ENCODE data around the gene CCDC17. TPM values are rescaled to one million over a fixed set of nuclear protein-coding genes. Genes with fewer than 3 reads are reported as not detected.

CCDC17 gene
- total RNA-seq, 1 experiment from 2014 or later = 1.9 TPM

DNA sequence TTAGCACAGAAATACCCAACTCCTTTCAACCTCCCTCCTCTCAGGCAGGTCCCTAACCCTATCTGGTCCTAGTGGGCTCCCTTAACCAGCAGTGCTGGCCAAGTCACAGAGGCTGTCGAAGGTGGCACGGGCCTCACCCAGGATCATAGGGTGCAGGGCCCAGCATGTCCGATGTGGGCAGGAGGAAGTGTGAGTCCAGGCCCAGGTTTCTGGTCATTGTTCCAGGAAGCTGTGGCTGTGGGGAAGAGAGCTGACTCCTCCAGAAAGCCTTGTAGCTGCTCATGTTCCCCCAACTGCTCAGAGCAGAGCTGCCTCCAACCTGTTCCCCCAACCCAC, 2.4 kb downstream of the CCDC17 start:
- POLR2A ChIA-PET = no interaction called here

DNA sequence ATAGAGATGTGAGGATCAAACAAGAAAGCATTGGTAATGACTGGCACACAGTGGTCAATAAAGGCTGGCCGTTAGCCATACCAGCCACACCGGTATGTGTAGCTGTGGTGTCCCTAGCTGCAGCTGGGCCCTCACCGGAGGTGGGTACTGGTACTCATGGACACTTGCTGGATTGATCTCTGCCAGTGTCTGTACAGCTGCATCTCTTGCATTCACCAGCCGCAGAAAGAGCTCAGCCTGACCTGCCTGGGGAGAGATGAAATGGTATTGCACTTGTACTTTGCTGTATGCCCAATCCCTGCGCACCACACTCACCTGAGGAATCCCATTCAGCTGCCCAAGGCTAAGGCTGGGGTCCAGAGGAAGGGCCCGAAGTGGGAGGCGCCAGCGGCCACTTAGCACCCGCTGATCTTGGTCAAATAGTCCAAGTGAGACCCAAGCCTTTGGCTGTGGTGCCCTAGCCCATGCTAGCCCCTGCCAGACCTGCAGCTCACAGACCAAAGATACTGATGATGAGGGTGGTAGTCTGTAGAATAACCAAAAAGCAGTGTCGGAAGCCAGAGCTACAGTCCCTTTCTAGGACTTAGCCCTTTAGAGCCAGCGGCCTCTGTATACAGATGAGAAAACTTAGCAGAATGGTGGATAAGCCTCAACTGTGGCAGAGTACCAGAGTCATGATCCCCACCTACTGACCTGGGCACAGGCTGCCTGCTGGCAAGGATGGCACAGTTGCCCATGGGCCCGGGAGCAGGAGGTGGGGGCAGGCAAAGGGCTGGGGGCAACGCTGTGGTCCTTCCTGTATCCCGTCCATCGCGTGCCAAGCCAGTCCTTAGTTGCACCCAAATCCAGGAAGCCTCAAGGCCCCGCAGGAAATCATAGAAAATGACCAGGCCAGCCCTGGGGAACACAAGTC, 3.0 kb downstream of the CCDC17 start:
- Histone ChIP-seq H3K4me3 (ENCODE audit: low read depth, low read length) (no peak overlapping the region), H3K36me3 (ENCODE audit: control insufficient read depth, insufficient read depth, low read length) (peaks cover 2% of the 10 kb centered on the region; the same call in 1 of the 2 replicates), H3K9me3 (no peaks in the 10 kb centered on the region), H3K27me3 (replicated peaks; ENCODE audit: control insufficient read depth, insufficient read depth, low read length) (no peaks in the 10 kb centered on the region), H3K4me1 (no peaks in the 10 kb centered on the region)
- H3K27me3 Mint-ChIP-seq (ENCODE audit: insufficient read depth, unreplicated experiment) = no peaks in the 10 kb centered on the region
- no peak overlapping the region for H3K4me3 Mint-ChIP-seq (ENCODE audit: unreplicated experiment)
- ChIA-PET POLR2A (no interaction called here), CTCF (no interaction called here)
- no peak for DNase-seq
- H3K4me1 Mint-ChIP-seq (ENCODE audit: low read depth, unreplicated experiment) = no peaks in the 10 kb centered on the region
- no peak overlapping the region for H3K27ac Mint-ChIP-seq (ENCODE audit: unreplicated experiment)
- no TSS peak for BruUV-seq (replicated peaks)
- no peaks in the 10 kb centered on the region for H3K9me3 Mint-ChIP-seq (ENCODE audit: unreplicated experiment)
- H3K36me3 Mint-ChIP-seq (ENCODE audit: insufficient read depth, unreplicated experiment) = peaks cover 88% of the 10 kb centered on the region
- intact Hi-C loops (cut with micrococcal nuclease; ENCODE audit: unreplicated experiment) = no loop called here
- TF ChIP-seq, protein P1, sequence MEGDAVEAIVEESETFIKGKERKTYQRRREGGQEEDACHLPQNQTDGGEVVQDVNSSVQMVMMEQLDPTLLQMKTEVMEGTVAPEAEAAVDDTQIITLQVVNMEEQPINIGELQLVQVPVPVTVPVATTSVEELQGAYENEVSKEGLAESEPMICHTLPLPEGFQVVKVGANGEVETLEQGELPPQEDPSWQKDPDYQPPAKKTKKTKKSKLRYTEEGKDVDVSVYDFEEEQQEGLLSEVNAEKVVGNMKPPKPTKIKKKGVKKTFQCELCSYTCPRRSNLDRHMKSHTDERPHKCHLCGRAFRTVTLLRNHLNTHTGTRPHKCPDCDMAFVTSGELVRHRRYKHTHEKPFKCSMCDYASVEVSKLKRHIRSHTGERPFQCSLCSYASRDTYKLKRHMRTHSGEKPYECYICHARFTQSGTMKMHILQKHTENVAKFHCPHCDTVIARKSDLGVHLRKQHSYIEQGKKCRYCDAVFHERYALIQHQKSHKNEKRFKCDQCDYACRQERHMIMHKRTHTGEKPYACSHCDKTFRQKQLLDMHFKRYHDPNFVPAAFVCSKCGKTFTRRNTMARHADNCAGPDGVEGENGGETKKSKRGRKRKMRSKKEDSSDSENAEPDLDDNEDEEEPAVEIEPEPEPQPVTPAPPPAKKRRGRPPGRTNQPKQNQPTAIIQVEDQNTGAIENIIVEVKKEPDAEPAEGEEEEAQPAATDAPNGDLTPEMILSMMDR (IDR thresholded peaks at IDR 0.05; ENCODE audit: insufficient read depth in 1 of 2, low read depth in 1 of 2, low read length in 1 of 2, severe bottlenecking in 1 of 2, unreplicated experiment in 1 of 2) = no peak

More for the DNA sequence above, 2.4 kb downstream of the CCDC17 start:
- H3K27me3 Mint-ChIP-seq (ENCODE audit: insufficient read depth, unreplicated experiment) = no peaks in the 10 kb centered on the region
- TF ChIP-seq, protein P1 (IDR thresholded peaks at IDR 0.05; ENCODE audit: insufficient read depth in 1 of 2, low read depth in 1 of 2, low read length in 1 of 2, severe bottlenecking in 1 of 2, unreplicated experiment in 1 of 2) = no peak
- H3K27ac Mint-ChIP-seq (ENCODE audit: unreplicated experiment) = no peak overlapping the region
- H3K4me3 Mint-ChIP-seq (ENCODE audit: unreplicated experiment) = no peak overlapping the region
- no peaks in the 10 kb centered on the region for H3K4me1 ChIP-seq
- intact Hi-C loops (cut with micrococcal nuclease; ENCODE audit: unreplicated experiment) = no loop called here
- CTCF ChIA-PET = no interaction called here
- H3K27me3 ChIP-seq (replicated peaks; ENCODE audit: control insufficient read depth, insufficient read depth, low read length) = no peaks in the 10 kb centered on the region
- H3K9me3 Mint-ChIP-seq (ENCODE audit: unreplicated experiment) = no peaks in the 10 kb centered on the region
- H3K9me3 ChIP-seq = no peaks in the 10 kb centered on the region
- H3K36me3 ChIP-seq (ENCODE audit: control insufficient read depth, insufficient read depth, low read length) = peaks cover 2% of the 10 kb centered on the region; the same call in 1 of the 2 replicates
- H3K4me3 ChIP-seq (ENCODE audit: low read depth, low read length) = no peak overlapping the region
- peaks cover 83% of the 10 kb centered on the region for H3K36me3 Mint-ChIP-seq (ENCODE audit: insufficient read depth, unreplicated experiment)
- no peaks in the 10 kb centered on the region for H3K4me1 Mint-ChIP-seq (ENCODE audit: low read depth, unreplicated experiment)
- no peak for DNase-seq
- BruUV-seq (replicated peaks) = no TSS peak

DNA sequence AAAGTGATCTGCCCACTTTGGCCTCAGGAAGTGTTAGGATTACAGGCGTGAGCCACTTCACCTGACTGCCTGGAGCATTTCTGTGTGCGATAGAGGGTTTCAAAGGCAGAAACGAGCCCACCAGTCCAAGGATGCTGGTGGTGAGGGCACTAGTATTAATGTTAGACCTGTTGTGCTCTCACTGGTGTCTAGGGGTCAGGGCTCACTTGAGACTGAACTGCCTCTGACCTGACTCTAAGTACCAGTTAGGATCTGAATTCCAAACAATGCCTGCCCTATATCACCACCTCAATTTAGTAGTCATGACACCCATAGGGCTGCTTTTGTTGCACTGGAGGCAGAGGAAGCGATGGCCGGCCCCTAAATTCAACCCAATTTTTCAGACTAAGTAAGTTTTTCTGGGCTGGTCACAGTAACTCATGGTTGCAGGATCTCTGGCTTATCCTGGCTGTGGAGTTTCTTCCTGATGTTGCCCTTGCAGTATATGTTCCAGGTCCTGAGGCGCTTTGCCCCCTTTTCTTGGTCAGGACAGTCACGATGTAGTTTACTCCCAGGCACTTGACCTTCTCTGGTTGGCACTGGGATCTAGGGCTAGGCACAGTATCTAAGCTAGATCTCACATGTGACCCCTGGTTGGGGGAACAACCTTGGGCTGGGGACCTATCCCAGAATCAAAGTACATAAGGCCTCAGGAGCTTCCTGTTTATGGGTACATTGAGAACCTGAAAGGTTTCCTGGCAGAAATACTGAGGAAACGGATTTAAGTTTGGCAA, 4.5 kb downstream of the CCDC17 start:
- H3K4me1 ChIP-seq = no peaks in the 10 kb centered on the region
- H3K36me3 Mint-ChIP-seq (ENCODE audit: insufficient read depth, unreplicated experiment) = peaks cover 92% of the 10 kb centered on the region
- H3K4me3 Mint-ChIP-seq (ENCODE audit: unreplicated experiment) = no peak overlapping the region
- BruUV-seq (replicated peaks) = no TSS peak
- H3K9me3 Mint-ChIP-seq (ENCODE audit: unreplicated experiment) = no peaks in the 10 kb centered on the region
- no peaks in the 10 kb centered on the region for H3K9me3 ChIP-seq
- peaks cover 2% of the 10 kb centered on the region; the same call in 1 of the 2 replicates for H3K36me3 ChIP-seq (ENCODE audit: control insufficient read depth, insufficient read depth, low read length)
- ChIA-PET POLR2A (no interaction called here), CTCF (no interaction called here)
- TF ChIP-seq, protein P1 (IDR thresholded peaks at IDR 0.05; ENCODE audit: insufficient read depth in 1 of 2, low read depth in 1 of 2, low read length in 1 of 2, severe bottlenecking in 1 of 2, unreplicated experiment in 1 of 2) = no peak
- H3K4me1 Mint-ChIP-seq (ENCODE audit: low read depth, unreplicated experiment) = no peaks in the 10 kb centered on the region
- H3K27me3 Mint-ChIP-seq (ENCODE audit: insufficient read depth, unreplicated experiment) = no peaks in the 10 kb centered on the region
- DNase-seq = no peak
- no peak overlapping the region for H3K27ac Mint-ChIP-seq (ENCODE audit: unreplicated experiment)
- H3K4me3 ChIP-seq (ENCODE audit: low read depth, low read length) = no peak overlapping the region
- H3K27me3 ChIP-seq (replicated peaks; ENCODE audit: control insufficient read depth, insufficient read depth, low read length) = no peaks in the 10 kb centered on the region
- intact Hi-C loops (cut with micrococcal nuclease; ENCODE audit: unreplicated experiment) = no loop called here
